Neural cell (in vitro differentiated cells): ENCODE measurements around the gene CACNA2D1. TPM values are rescaled to one million over a fixed set of nuclear protein-coding genes. Genes with fewer than 3 reads are reported as not detected.
"Not testable (repeated sequence)": the region's sequence is repeated elsewhere in the genome, so short reads cannot be mapped to it uniquely, and the experiment has no call there.

Experiments
- H2AFZ ChIP-seq: fragments of 200-600, 300-800 bp; sonication (generic), shearing (Covaris generic); 2 replicates; pipeline ENCODE4 v1.6.0; 2014; ENCODE audit warnings: low read depth, mild to moderate bottlenecking, antibody characterized with exemption, low read length, moderate library complexity
- H3F3A ChIP-seq: fragments of 200-600 bp; shearing (Covaris generic); 2 replicates; pipeline ENCODE4 v1.6.1; 2016; ENCODE audit warnings: mild to moderate bottlenecking, moderate library complexity, mixed read lengths, antibody characterized with exemption, low read length; ENCODE audit not compliant: insufficient read depth, poor library complexity, severe bottlenecking
- H3K27ac ChIP-seq: fragments of 200-600, 300-800 bp; sonication (generic), shearing (Covaris generic); 2 replicates; pipeline ENCODE4 v1.5.1; 2014; ENCODE audit warnings: mild to moderate bottlenecking, low read length, moderate library complexity
- H3K27me3 ChIP-seq: fragments of 300-800, 200-600 bp; sonication (generic), shearing (Covaris generic); 2 replicates; pipeline ENCODE4 v1.6.0; 2014; ENCODE audit warnings: mild to moderate bottlenecking, low read depth, low read length, moderate library complexity; ENCODE audit not compliant: insufficient read depth
- H3K36me3 ChIP-seq: fragments of 300-800, 200-600 bp; sonication (generic), shearing (Covaris generic); 2 replicates; pipeline ENCODE4 v1.5.1; 2014; ENCODE audit warnings: mild to moderate bottlenecking, antibody characterized with exemption, low read length, moderate library complexity; ENCODE audit not compliant: insufficient read depth
- H3K4me2 ChIP-seq: fragments of 300-800, 200-600 bp; sonication (generic), shearing (Covaris generic); 2 replicates; pipeline ENCODE4 v1.6.0; 2014; ENCODE audit warnings: mild to moderate bottlenecking, low read length
- H3K4me3 ChIP-seq: fragments of 300-800, 200-600 bp; sonication (generic), shearing (Covaris generic); 2 replicates; pipeline ENCODE4 v1.5.1; 2014; ENCODE audit warnings: mild to moderate bottlenecking, low read length, moderate library complexity
- H3K79me2 ChIP-seq: fragments of 200-600 bp; shearing (Covaris generic); replicated peaks from 2 replicates; pipeline ENCODE4 v1.6.0; 2014; ENCODE audit warnings: mild to moderate bottlenecking, low read length, moderate library complexity; ENCODE audit not compliant: insufficient read depth
- H3K9ac ChIP-seq: fragments of 300-800, 200-600 bp; sonication (generic), shearing (Covaris generic); 2 replicates; pipeline ENCODE4 v1.6.1; 2016; ENCODE audit warnings: mild to moderate bottlenecking, low read length, mixed read lengths
- H3K9me2 ChIP-seq: fragments of 200-600 bp; shearing (Covaris generic); 2 replicates; pipeline ENCODE4 v1.6.1; 2016; ENCODE audit warnings: mild to moderate bottlenecking, low read length, mixed read lengths; ENCODE audit not compliant: insufficient read depth
- H3K9me3 ChIP-seq: fragments of 200-600, 300-800 bp; sonication (generic), shearing (Covaris generic); 2 replicates; pipeline ENCODE4 v1.6.1; 2016; ENCODE audit warnings: mild to moderate bottlenecking, mixed run types, low read length, moderate library complexity, mixed read lengths
- H4K20me1 ChIP-seq: fragments of 200-600 bp; shearing (Covaris generic); 2 replicates; pipeline ENCODE4 v1.6.1; 2016; ENCODE audit warnings: mild to moderate bottlenecking, mixed run types; ENCODE audit not compliant: insufficient read depth
- EP300 ChIP-seq: fragments of 450-650 bp; conservative IDR thresholded peaks from 2 replicates; pipeline ENCODE4 v1.6.1; 2014; ENCODE audit warnings: antibody characterized with exemption, mild to moderate bottlenecking, moderate library complexity; ENCODE audit not compliant: poor library complexity, severe bottlenecking
- EZH2 ChIP-seq: fragments of 200-600, 300-800 bp; shearing (Covaris generic), sonication (generic); IDR thresholded peaks from 2 replicates; pipeline ENCODE4 v1.6.1; 2014; ENCODE audit warnings: antibody characterized with exemption, low read length, borderline replicate concordance, mild to moderate bottlenecking; ENCODE audit not compliant: insufficient read depth, poor library complexity, severe bottlenecking
- MXI1 ChIP-seq: fragments of 450-650 bp; conservative IDR thresholded peaks from 2 replicates; pipeline ENCODE4 v1.6.1; 2014; ENCODE audit warnings: antibody characterized with exemption, mild to moderate bottlenecking; ENCODE audit not compliant: poor library complexity, severe bottlenecking
- POLR2AphosphoS5 ChIP-seq: IDR thresholded peaks from 2 replicates; pipeline ENCODE4 v1.6.1; 2012
- RAD21 ChIP-seq: fragments of 450-650 bp; conservative IDR thresholded peaks from 2 replicates; pipeline ENCODE4 v1.6.1; 2014; ENCODE audit warnings: antibody characterized with exemption, mild to moderate bottlenecking, moderate library complexity
- SMC3 ChIP-seq: fragments of 450-650 bp; conservative IDR thresholded peaks from 2 replicates; pipeline ENCODE4 v1.6.1; 2014; ENCODE audit warnings: antibody characterized with exemption, mild to moderate bottlenecking, moderate library complexity; ENCODE audit not compliant: poor library complexity
- TAF1 ChIP-seq: IDR thresholded peaks from 2 replicates; pipeline ENCODE4 v1.6.1; 2012; ENCODE audit warnings: low read depth
- polyA plus RNA-seq: library from polyadenylated mRNA; depleted of rRNA; stranded (reverse); fragments of >200 nt; gene quantifications from 2 replicates; pipeline ENCODE4 v1.2.3, GENCODE V29; 2014
- TF ChIP-seq, protein P1 (sequence below): IDR thresholded peaks from 2 replicates; pipeline ENCODE4 v1.6.1; 2012; ENCODE audit warnings: borderline replicate concordance
- TF ChIP-seq, protein P2 (sequence below): fragments of 450-650 bp; IDR thresholded peaks from 2 replicates; pipeline ENCODE4 v1.5.1; 2014; ENCODE audit warnings: antibody characterized with exemption, mild to moderate bottlenecking, moderate library complexity; ENCODE audit not compliant: poor library complexity, severe bottlenecking

Gene CACNA2D1
- polyA plus RNA-seq, 1 donor from 2014 or later, result 7.0 TPM

- Histone ChIP-seq H3K79me2 (peaks cover under 1% of the 10 kb centered on the region), H2AFZ (no peak overlapping the region), H3K27ac (no peak overlapping the region), H3F3A (no peaks in the 10 kb centered on the region), H3K9me3 (no peaks in the 10 kb centered on the region), H4K20me1 (no peaks in the 10 kb centered on the region), H3K9me2 (no peaks in the 10 kb centered on the region), H3K4me2 (no peak overlapping the region), H3K4me3 (no peak overlapping the region), H3K27me3 (peaks cover 7% of the 10 kb centered on the region), H3K36me3 (no peaks in the 10 kb centered on the region), H3K9ac (no peak overlapping the region)
- TF ChIP-seq EZH2, result no peak
- no peak for TF ChIP-seq POLR2AphosphoS5
These were observed 9.1 kb downstream of the CACNA2D1 start for GRCh38 chr7:82434275-82435022.

GRCh38 chr7:82433507-82433906 lies 10.1 kb downstream of the CACNA2D1 start:
- H3K36me3 ChIP-seq, result no peaks in the 10 kb centered on the region
- H3K4me3 ChIP-seq, result no peak overlapping the region
- no peak overlapping the region for H3K9ac ChIP-seq
- TF ChIP-seq EP300 (no peak), MXI1 (no peak), POLR2AphosphoS5 (no peak), SMC3 (no peak), RAD21 (no peak), EZH2 (no peak), TAF1 (no peak)
- TF ChIP-seq, protein P1, sequence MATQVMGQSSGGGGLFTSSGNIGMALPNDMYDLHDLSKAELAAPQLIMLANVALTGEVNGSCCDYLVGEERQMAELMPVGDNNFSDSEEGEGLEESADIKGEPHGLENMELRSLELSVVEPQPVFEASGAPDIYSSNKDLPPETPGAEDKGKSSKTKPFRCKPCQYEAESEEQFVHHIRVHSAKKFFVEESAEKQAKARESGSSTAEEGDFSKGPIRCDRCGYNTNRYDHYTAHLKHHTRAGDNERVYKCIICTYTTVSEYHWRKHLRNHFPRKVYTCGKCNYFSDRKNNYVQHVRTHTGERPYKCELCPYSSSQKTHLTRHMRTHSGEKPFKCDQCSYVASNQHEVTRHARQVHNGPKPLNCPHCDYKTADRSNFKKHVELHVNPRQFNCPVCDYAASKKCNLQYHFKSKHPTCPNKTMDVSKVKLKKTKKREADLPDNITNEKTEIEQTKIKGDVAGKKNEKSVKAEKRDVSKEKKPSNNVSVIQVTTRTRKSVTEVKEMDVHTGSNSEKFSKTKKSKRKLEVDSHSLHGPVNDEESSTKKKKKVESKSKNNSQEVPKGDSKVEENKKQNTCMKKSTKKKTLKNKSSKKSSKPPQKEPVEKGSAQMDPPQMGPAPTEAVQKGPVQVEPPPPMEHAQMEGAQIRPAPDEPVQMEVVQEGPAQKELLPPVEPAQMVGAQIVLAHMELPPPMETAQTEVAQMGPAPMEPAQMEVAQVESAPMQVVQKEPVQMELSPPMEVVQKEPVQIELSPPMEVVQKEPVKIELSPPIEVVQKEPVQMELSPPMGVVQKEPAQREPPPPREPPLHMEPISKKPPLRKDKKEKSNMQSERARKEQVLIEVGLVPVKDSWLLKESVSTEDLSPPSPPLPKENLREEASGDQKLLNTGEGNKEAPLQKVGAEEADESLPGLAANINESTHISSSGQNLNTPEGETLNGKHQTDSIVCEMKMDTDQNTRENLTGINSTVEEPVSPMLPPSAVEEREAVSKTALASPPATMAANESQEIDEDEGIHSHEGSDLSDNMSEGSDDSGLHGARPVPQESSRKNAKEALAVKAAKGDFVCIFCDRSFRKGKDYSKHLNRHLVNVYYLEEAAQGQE, result no peak
- TF ChIP-seq, protein P2, sequence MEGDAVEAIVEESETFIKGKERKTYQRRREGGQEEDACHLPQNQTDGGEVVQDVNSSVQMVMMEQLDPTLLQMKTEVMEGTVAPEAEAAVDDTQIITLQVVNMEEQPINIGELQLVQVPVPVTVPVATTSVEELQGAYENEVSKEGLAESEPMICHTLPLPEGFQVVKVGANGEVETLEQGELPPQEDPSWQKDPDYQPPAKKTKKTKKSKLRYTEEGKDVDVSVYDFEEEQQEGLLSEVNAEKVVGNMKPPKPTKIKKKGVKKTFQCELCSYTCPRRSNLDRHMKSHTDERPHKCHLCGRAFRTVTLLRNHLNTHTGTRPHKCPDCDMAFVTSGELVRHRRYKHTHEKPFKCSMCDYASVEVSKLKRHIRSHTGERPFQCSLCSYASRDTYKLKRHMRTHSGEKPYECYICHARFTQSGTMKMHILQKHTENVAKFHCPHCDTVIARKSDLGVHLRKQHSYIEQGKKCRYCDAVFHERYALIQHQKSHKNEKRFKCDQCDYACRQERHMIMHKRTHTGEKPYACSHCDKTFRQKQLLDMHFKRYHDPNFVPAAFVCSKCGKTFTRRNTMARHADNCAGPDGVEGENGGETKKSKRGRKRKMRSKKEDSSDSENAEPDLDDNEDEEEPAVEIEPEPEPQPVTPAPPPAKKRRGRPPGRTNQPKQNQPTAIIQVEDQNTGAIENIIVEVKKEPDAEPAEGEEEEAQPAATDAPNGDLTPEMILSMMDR, result no peak
- no peak overlapping the region for H2AFZ ChIP-seq
- no peaks in the 10 kb centered on the region for H3K27me3 ChIP-seq
- no peak overlapping the region for H3K4me2 ChIP-seq
- no peaks in the 10 kb centered on the region for H3K9me2 ChIP-seq
- no peaks in the 10 kb centered on the region for H3K79me2 ChIP-seq
- no peaks in the 10 kb centered on the region for H4K20me1 ChIP-seq
- no peak overlapping the region for H3K27ac ChIP-seq
- no peaks in the 10 kb centered on the region for H3F3A ChIP-seq
- H3K9me3 ChIP-seq, result no peaks in the 10 kb centered on the region

DNA sequence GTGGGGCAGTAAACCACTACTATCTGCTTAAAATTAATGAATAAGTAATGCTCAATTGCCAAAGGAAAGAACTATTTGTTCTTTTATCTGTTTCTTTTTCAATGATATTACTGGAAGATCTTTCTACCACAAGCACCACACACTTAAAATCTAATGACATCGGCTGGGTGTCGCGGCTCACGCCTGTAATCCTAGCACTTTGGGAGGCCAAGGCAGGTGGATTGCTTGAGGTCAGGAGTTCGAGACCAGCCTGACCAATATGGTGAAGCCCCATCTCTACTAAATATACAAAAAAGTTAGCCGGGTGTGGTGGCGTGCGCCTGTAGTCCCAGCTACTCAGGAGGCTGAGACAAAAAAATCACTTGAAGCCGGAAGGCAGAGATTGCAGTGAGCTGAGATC lies 10.8 kb downstream of the CACNA2D1 start:
- H4K20me1 ChIP-seq, H3K9me3 ChIP-seq, H2AFZ ChIP-seq, H3K36me3 ChIP-seq, H3K4me2 ChIP-seq, H3F3A ChIP-seq, H3K27me3 ChIP-seq, H3K4me3 ChIP-seq, H3K9ac ChIP-seq, H3K79me2 ChIP-seq, H3K27ac ChIP-seq, H3K9me2 ChIP-seq: not testable (repeated sequence)
